IMR-90 (cell line): ENCODE data around the gene OR2AG2. TPM values are rescaled to one million over a fixed set of nuclear protein-coding genes. Genes with fewer than 3 reads are reported as not detected.
A peak's percentile ranks its signal among the peaks of the same experiment; 100 is the strongest.

Source experiments
- ATAC-seq: fragments of 200-7000 bp; cut with Tn5 transposase; 2 replicates; pipeline ENCODE4 v1.9.1; 2020; ENCODE audit warnings: low read depth, mild to moderate bottlenecking, moderate library complexity
- BruUV-seq: library from RNA; stranded (reverse); fragments of 400-500 nt; replicated peaks from 2 replicates; lab custom pipeline; 2021; lab: Mats Ljungman, UMichigan
- CTCF ChIA-PET: fragments of 300-600 bp; formaldehyde crosslinking; extraction: SDS; loops from one replicate; lab custom pipeline; 2021; ENCODE audit warnings: antibody characterized with exemption; lab: Yijun Ruan, JAX
- POLR2A ChIA-PET: fragments of 300-600 bp; sonication (Branson Sonifier 250); formaldehyde crosslinking; loops from one replicate; lab custom pipeline; 2022; ENCODE audit warnings: antibody characterized with exemption; ENCODE audit not compliant: unreplicated experiment; lab: Charles Lee
- DNase-seq: peaks from one replicate; pipeline ENCODE4 v3.0.0; 2013
- H2AFZ ChIP-seq: replicated peaks from 2 replicates; pipeline ENCODE3; 2013; ENCODE audit warnings: low read length, mild to moderate bottlenecking; ENCODE audit not compliant: poor library complexity
- H2AK5ac ChIP-seq: 2 replicates; pipeline ENCODE4 v1.6.1; 2013; ENCODE audit warnings: low read depth, low read length, inconsistent platforms
- H2AK9ac ChIP-seq: replicated peaks from 2 replicates; pipeline ENCODE3; 2013; ENCODE audit warnings: mild to moderate bottlenecking, low read depth, low read length, moderate library complexity; ENCODE audit not compliant: poor library complexity
- H2BK120ac ChIP-seq: 2 replicates; pipeline ENCODE4 v1.6.1; 2013; ENCODE audit warnings: low read depth, low read length, inconsistent platforms
- H2BK15ac ChIP-seq: 3 replicates; pipeline ENCODE4 v1.6.1; 2013; ENCODE audit warnings: low read depth, low read length, inconsistent platforms
- H2BK20ac ChIP-seq: 2 replicates; pipeline ENCODE4 v1.6.1; 2013; ENCODE audit warnings: low read depth, mild to moderate bottlenecking, inconsistent platforms, low read length, moderate library complexity
- H2BK5ac ChIP-seq: 2 replicates; pipeline ENCODE4 v1.6.1; 2013; ENCODE audit warnings: mild to moderate bottlenecking, low read depth, low read length, inconsistent platforms; ENCODE audit not compliant: poor library complexity, severe bottlenecking
- H3K14ac ChIP-seq: replicated peaks from 2 replicates; pipeline ENCODE4 v1.6.1; 2013; ENCODE audit warnings: low read depth, low read length, inconsistent platforms
- H3K18ac ChIP-seq: 2 replicates; pipeline ENCODE4 v1.6.1; 2013; ENCODE audit warnings: low read depth, low read length, control low read depth
- H3K23ac ChIP-seq: 2 replicates; pipeline ENCODE4 v1.6.1; 2013; ENCODE audit warnings: low read depth, low read length, inconsistent platforms
- H3K27ac ChIP-seq: 2 replicates; pipeline ENCODE4 v1.5.1; 2013; ENCODE audit warnings: mild to moderate bottlenecking, control low read depth, low read length; ENCODE audit not compliant: insufficient read depth
- H3K27me3 ChIP-seq: 2 replicates; pipeline ENCODE4 v1.6.1; 2013; ENCODE audit warnings: low read length; ENCODE audit not compliant: control insufficient read depth, insufficient read depth
- H3K36me3 ChIP-seq: 2 replicates; pipeline ENCODE4 v1.6.1; 2013; ENCODE audit warnings: low read length, mixed read lengths; ENCODE audit not compliant: control insufficient read depth, insufficient read depth
- H3K4ac ChIP-seq: 2 replicates; pipeline ENCODE4 v1.6.1; 2013; ENCODE audit warnings: low read depth, low read length, inconsistent platforms
- H3K4me1 ChIP-seq: 2 replicates; pipeline ENCODE4 v1.6.1; 2013; ENCODE audit warnings: low read length, mixed read lengths; ENCODE audit not compliant: control insufficient read depth, insufficient read depth
- H3K4me2 ChIP-seq: 2 replicates; pipeline ENCODE4 v1.6.1; 2013; ENCODE audit warnings: low read depth, mild to moderate bottlenecking, control low read depth, low read length, moderate library complexity
- H3K4me3 ChIP-seq: 2 replicates; pipeline ENCODE4 v1.5.1; 2013; ENCODE audit warnings: low read depth, mild to moderate bottlenecking, control low read depth, low read length, moderate library complexity; ENCODE audit not compliant: insufficient read depth
- H3K56ac ChIP-seq: 2 replicates; pipeline ENCODE4 v1.6.1; 2013; ENCODE audit warnings: low read length, inconsistent platforms; ENCODE audit not compliant: insufficient read depth; ENCODE audit errors: extremely low read depth
- H3K79me1 ChIP-seq, 2 experiments: 2 replicates each; pipeline ENCODE4 v1.6.1; 2013; ENCODE audit warnings: low read length in 2 of 2, inconsistent platforms in 1 of 2, low read depth in 1 of 2
- H3K9ac ChIP-seq: 2 replicates; pipeline ENCODE4 v1.6.1; 2013; ENCODE audit warnings: low read depth, low read length, control low read depth
- H3K9me1 ChIP-seq: 2 replicates; pipeline ENCODE4 v1.6.1; 2013; ENCODE audit warnings: low read length, inconsistent platforms; ENCODE audit not compliant: insufficient read depth
- H3K9me3 ChIP-seq: 2 replicates; pipeline ENCODE4 v1.6.1; 2013; ENCODE audit warnings: low read length; ENCODE audit not compliant: control insufficient read depth, insufficient read depth
- H4K20me1 ChIP-seq: 2 replicates; pipeline ENCODE4 v1.6.1; 2013; ENCODE audit warnings: low read length, inconsistent platforms; ENCODE audit not compliant: insufficient read depth
- H4K5ac ChIP-seq: 2 replicates; pipeline ENCODE4 v1.6.1; 2013; ENCODE audit warnings: mild to moderate bottlenecking, low read depth, low read length, control low read depth
- H4K8ac ChIP-seq, 2 experiments: 2 replicates each; pipeline ENCODE4 v1.6.1; 2013; ENCODE audit warnings: low read depth in 2 of 2, low read length in 2 of 2, control low read depth in 1 of 2, inconsistent platforms in 1 of 2
- H4K91ac ChIP-seq: 2 replicates; pipeline ENCODE4 v1.6.1; 2013; ENCODE audit warnings: low read depth, low read length, inconsistent platforms; ENCODE audit not compliant: insufficient read depth
- CEBPB ChIP-seq: IDR thresholded peaks from 2 replicates; pipeline ENCODE4 v1.6.1; 2012; ENCODE audit warnings: low read depth, low read length, improper control_type of control experiment
- CHD1 ChIP-seq: IDR thresholded peaks from 2 replicates; pipeline ENCODE4 v1.6.1; 2012; ENCODE audit warnings: low read depth, low read length, improper control_type of control experiment
- CTCF ChIP-seq: conservative IDR thresholded peaks from 2 replicates; pipeline ENCODE4 v1.5.1; 2012; ENCODE audit warnings: mild to moderate bottlenecking, low read depth, low read length, improper control_type of control experiment
- ELK1 ChIP-seq: fragments of 150-350 bp; IDR thresholded peaks from 2 replicates; pipeline ENCODE4 v1.6.1; 2016; ENCODE audit warnings: low read depth, mild to moderate bottlenecking, low read length, moderate library complexity, borderline replicate concordance
- FOS ChIP-seq: fragments of 150-350 bp; IDR thresholded peaks from 2 replicates; pipeline ENCODE4 v1.6.1; 2016; ENCODE audit warnings: low read depth, low read length
- MAFK ChIP-seq: IDR thresholded peaks from 2 replicates; pipeline ENCODE4 v1.6.1; 2012; ENCODE audit warnings: low read depth, low read length, improper control_type of control experiment
- MAZ ChIP-seq: IDR thresholded peaks from 2 replicates; pipeline ENCODE4 v1.6.1; 2012; ENCODE audit warnings: low read depth, mild to moderate bottlenecking, low read length, improper control_type of control experiment, moderate library complexity, borderline replicate concordance
- MXI1 ChIP-seq: IDR thresholded peaks from 2 replicates; pipeline ENCODE4 v1.6.1; 2012; ENCODE audit warnings: low read depth, mild to moderate bottlenecking, low read length, moderate library complexity, borderline replicate concordance
- NFE2L2 ChIP-seq: fragments of 150-350 bp; IDR thresholded peaks from 2 replicates; pipeline ENCODE4 v1.6.1; 2016; ENCODE audit warnings: low read depth, mild to moderate bottlenecking, low read length
- POLR2A ChIP-seq: IDR thresholded peaks from 2 replicates; pipeline ENCODE4 v1.6.1; 2012; ENCODE audit warnings: mild to moderate bottlenecking, low read depth, low read length
- RAD21 ChIP-seq: IDR thresholded peaks from 2 replicates; pipeline ENCODE4 v1.6.1; 2012; ENCODE audit warnings: low read length, improper control_type of control experiment
- RCOR1 ChIP-seq: IDR thresholded peaks from 2 replicates; pipeline ENCODE4 v1.6.1; 2012; ENCODE audit warnings: mild to moderate bottlenecking, low read length, improper control_type of control experiment; ENCODE audit not compliant: insufficient replicate concordance
- RFX5 ChIP-seq: IDR thresholded peaks from 2 replicates; pipeline ENCODE4 v1.8.0; 2012; ENCODE audit warnings: low read depth, mild to moderate bottlenecking, low read length, moderate library complexity
- SMC3 ChIP-seq: fragments of 150-350 bp; IDR thresholded peaks from 2 replicates; pipeline ENCODE4 v1.6.1; 2016; ENCODE audit warnings: low read depth, mild to moderate bottlenecking, antibody characterized with exemption, low read length, moderate library complexity
- USF2 ChIP-seq: fragments of 150-350 bp; IDR thresholded peaks from 2 replicates; pipeline ENCODE4 v1.6.1; 2017; ENCODE audit warnings: mild to moderate bottlenecking, antibody characterized with exemption, low read length, low read depth
- WGBS, 2 experiments: methylation state at CpG; one replicate each; pipeline versions ENCODE4 v1.1.5 to v1.1.7; 2013; ENCODE audit warnings: missing lambda C conversion rate in 2 of 2; ENCODE audit not compliant: insufficient read length in 1 of 2; ENCODE audit errors: extremely low coverage in 2 of 2; 5-methylcytosine and 5-hydroxymethylcytosine counted together
- dilution Hi-C: fragments of 300-500 bp; cut with HindIII; formaldehyde crosslinking; loops from one replicate; pipeline ENCODE4 v1.14.3; 2018; ENCODE audit warnings: low sequenced_read_pairs; ENCODE audit not compliant: unreplicated experiment
- in situ Hi-C: fragments of 300-500 bp; cut with MboI; formaldehyde crosslinking; loops from 3 replicates; pipeline ENCODE4 v1.14.3; 2019; ENCODE audit warnings: low sequenced_read_pairs, inconsistent platforms, mixed read lengths
- intact Hi-C: fragments of 100-400 bp; cut with micrococcal nuclease; formaldehyde crosslinking; loops from 2 replicates; pipeline ENCODE4 v1.10.0; 2022
- polyA plus RNA-seq, 3 experiments: library from polyadenylated mRNA; depleted of rRNA; stranded (reverse); fragments of >200 nt; gene quantifications; 2 replicates each; pipeline ENCODE4 v1.2.3, GENCODE V29; 2012; ENCODE audit warnings: low replicate concordance in 1 of 3
- total RNA-seq: library from RNA; depleted of rRNA; stranded (reverse); fragments of >200 nt; gene quantifications from 2 replicates; pipeline ENCODE4 v1.2.3, GENCODE V29; 2012

The OR2AG2 gene
- total and polyA plus RNA-seq, 2 of the 4 experiments (the other 2 are of a cell fraction): 0.22 to 0.54 TPM

GRCh38 chr11:6812390-6813005 lies 40.7 kb upstream of the OR2AG2 start:
- dilution Hi-C loops (no loop called here), in situ Hi-C loops (loop anchor here (25.0 kb wide), 1 partner anchor 625 kb away; no protein-coding TSS in a partner anchor), intact Hi-C loops (loop anchor here (2.0 to 10.0 kb wide), 4 partner anchors 210 to 630 kb away; partner anchors contain the start of genes NLRP14 and ZNF214)
- Histone ChIP-seq H3K4me3 (no peak overlapping the region), H2AK5ac (no peak overlapping the region), H3K9me1 (no peaks in the 10 kb centered on the region), H3K23ac (no peak overlapping the region), H3K14ac (no peak overlapping the region), H3K4me2 (no peak overlapping the region), H3K9me3 (no peaks in the 10 kb centered on the region), H3K4me1 (no peaks in the 10 kb centered on the region), H3K27ac (no peak overlapping the region), H4K5ac (no peak overlapping the region), H3K9ac (no peak overlapping the region), H3K79me1 (no peaks in the 10 kb centered on the region), H2AFZ (no peak overlapping the region), H3K56ac (no peak overlapping the region), H3K18ac (no peak overlapping the region), H4K8ac (no peak overlapping the region), H2BK15ac (no peak overlapping the region), H4K91ac (no peak overlapping the region), H2AK9ac (no peak overlapping the region), H4K20me1 (no peaks in the 10 kb centered on the region), H2BK120ac (no peak overlapping the region), H2BK20ac (no peak overlapping the region), H3K36me3 (no peaks in the 10 kb centered on the region), H3K27me3 (no peaks in the 10 kb centered on the region; the same call in 1 of the 2 replicates), H3K4ac (no peak overlapping the region), H2BK5ac (no peak overlapping the region)
- POLR2A ChIA-PET: no interaction called here
- BruUV-seq: no TSS peak
- no CpG with 5 or more reads among the region's 6 CpGs for WGBS, 2 experiments
- DNase-seq: peak; percentile 34
- peak; percentile 96 for ATAC-seq
- CTCF ChIA-PET: interaction anchor here (0.6 to 1.9 kb wide), 15 partner anchors 9 to 633 kb away, joined by 3 to 7 read pairs (median 4); partner anchors contain the start of genes OR2AG1 and OR6A2
- no peak for TF ChIP-seq POLR2A
- peak; percentile 71 for TF ChIP-seq RAD21
- no peak for TF ChIP-seq USF2
- no peak for TF ChIP-seq MXI1
- TF ChIP-seq NFE2L2: no peak
- no peak for TF ChIP-seq CHD1
- TF ChIP-seq RCOR1: no peak
- no peak for TF ChIP-seq FOS
- peak; percentile 52; the same call in 1 of the 2 replicates for TF ChIP-seq SMC3
- no peak for TF ChIP-seq CEBPB
- no peak for TF ChIP-seq RFX5
- TF ChIP-seq ELK1: no peak
- no peak for TF ChIP-seq MAFK
- TF ChIP-seq MAZ: no peak
- peak; percentile 71 for TF ChIP-seq CTCF
